WTC11 (cell line): ENCODE results near the gene FERMT3. TPM values are rescaled to one million over a fixed set of nuclear protein-coding genes. Genes with fewer than 3 reads are reported as not detected.

ENCODE experiments used
- ATAC-seq: fragments of 200-7000 bp; cut with Tn5 transposase; 2 replicates; pipeline ENCODE4 v1.10.0; 2021; ENCODE audit warnings: mild to moderate bottlenecking, moderate library complexity
- CTCF ChIA-PET: fragments of 300-600 bp; sonication (Branson Sonifier 250); formaldehyde crosslinking; loops from one replicate; lab custom pipeline; 2021; ENCODE audit warnings: antibody characterized with exemption; lab: Charles Lee
- POLR2A ChIA-PET: fragments of 350-600 bp; sonication (Branson Sonifier 250); formaldehyde crosslinking; loops from one replicate; lab custom pipeline; 2021; ENCODE audit warnings: antibody characterized with exemption; lab: Charles Lee
- DNase-seq: peaks from one replicate; pipeline ENCODE4 v3.0.0; 2021; ENCODE audit warnings: low spot score
- H3K27ac Mint-ChIP-seq: 2 replicates; pipeline ENCODE4 v1.8.0; 2021; ENCODE audit warnings: mixed read lengths
- H3K27me3 Mint-ChIP-seq: 2 replicates; pipeline ENCODE4 v1.8.0; 2021; ENCODE audit warnings: low read depth, mild to moderate bottlenecking, moderate library complexity, mixed read lengths
- H3K36me3 Mint-ChIP-seq: 2 replicates; pipeline ENCODE4 v1.8.0; 2021; ENCODE audit warnings: mixed read lengths
- H3K4me1 Mint-ChIP-seq: 2 replicates; pipeline ENCODE4 v1.8.0; 2022; ENCODE audit warnings: mixed read lengths
- H3K4me3 Mint-ChIP-seq: 2 replicates; pipeline ENCODE4 v1.8.0; 2021; ENCODE audit warnings: mild to moderate bottlenecking, moderate library complexity, mixed read lengths
- H3K9me3 Mint-ChIP-seq: 2 replicates; pipeline ENCODE4 v1.8.0; 2021; ENCODE audit warnings: mixed read lengths
- ELF4 ChIP-seq: sonication (generic); formaldehyde crosslinking; IDR thresholded peaks from 2 replicates; pipeline ENCODE4 v1.8.1; 2022; ENCODE audit warnings: low read depth, mild to moderate bottlenecking, moderate library complexity, missing genetic modification reagents
- EMX1 ChIP-seq: fragments of 250-450 bp; sonication (Bioruptor Pico); IDR thresholded peaks from 2 replicates; pipeline ENCODE4 v1.8.0; 2021; ENCODE audit warnings: mild to moderate bottlenecking
- HMGA2 ChIP-seq: fragments of 250-450 bp; sonication (Bioruptor Pico); IDR thresholded peaks from 2 replicates; pipeline ENCODE4 v1.4.0; 2021; ENCODE audit warnings: mild to moderate bottlenecking, moderate library complexity
- IRF2 ChIP-seq: sonication (generic); formaldehyde crosslinking; IDR thresholded peaks from 2 replicates; pipeline ENCODE4 v1.8.0; 2022; ENCODE audit warnings: low read depth, missing genetic modification reagents, borderline replicate concordance
- JAZF1 ChIP-seq: fragments of 250-450 bp; sonication (Bioruptor Pico); IDR thresholded peaks from 2 replicates; pipeline ENCODE4 v1.9.0; 2021; ENCODE audit warnings: moderate library complexity, mild to moderate bottlenecking, inconsistent platforms
- MXD4 ChIP-seq: fragments of 250-450 bp; sonication (Bioruptor Pico); IDR thresholded peaks from 2 replicates; pipeline ENCODE4 v1.8.0; 2021; ENCODE audit warnings: mild to moderate bottlenecking, moderate library complexity, borderline replicate concordance
- NFYB ChIP-seq: sonication (generic); formaldehyde crosslinking; conservative IDR thresholded peaks from 2 replicates; pipeline ENCODE4 v1.8.0; 2022; ENCODE audit warnings: low read depth, missing genetic modification reagents
- NR1H2 ChIP-seq: sonication (generic); formaldehyde crosslinking; IDR thresholded peaks from 2 replicates; pipeline ENCODE4 v1.9.0; 2021; ENCODE audit warnings: mild to moderate bottlenecking, moderate library complexity, missing genetic modification reagents
- ZNF232 ChIP-seq: sonication (generic); formaldehyde crosslinking; IDR thresholded peaks from 2 replicates; pipeline ENCODE4 v1.8.0; 2022; ENCODE audit warnings: mild to moderate bottlenecking, missing genetic modification reagents
- ZNF263 ChIP-seq: sonication (generic); formaldehyde crosslinking; IDR thresholded peaks from 2 replicates; pipeline ENCODE4 v1.8.1; 2022; ENCODE audit warnings: low read depth, mild to moderate bottlenecking, moderate library complexity, missing genetic modification reagents
- total RNA-seq: library from RNA; stranded (reverse); gene quantifications from 3 replicates; pipeline ENCODE4 v1.2.3, GENCODE V29; 2021
- TF ChIP-seq, protein P1 (sequence below): fragments of 250-450 bp; sonication (Bioruptor Pico); conservative IDR thresholded peaks from 2 replicates; pipeline ENCODE4 v1.9.0; 2021; ENCODE audit warnings: mild to moderate bottlenecking
- TF ChIP-seq, protein P2 (sequence below): sonication (generic); formaldehyde crosslinking; IDR thresholded peaks from 2 replicates; pipeline ENCODE4 v1.8.1; 2022; ENCODE audit warnings: mild to moderate bottlenecking, missing genetic modification reagents, moderate library complexity, borderline replicate concordance
- TF ChIP-seq, protein P3 (sequence below): sonication (generic); formaldehyde crosslinking; IDR thresholded peaks from 2 replicates; pipeline ENCODE4 v1.8.0; 2023; ENCODE audit warnings: missing genetic modification reagents, mild to moderate bottlenecking, borderline replicate concordance

FERMT3 gene
- total RNA-seq, 1 experiment from 2014 or later, result 3.8 TPM

DNA sequence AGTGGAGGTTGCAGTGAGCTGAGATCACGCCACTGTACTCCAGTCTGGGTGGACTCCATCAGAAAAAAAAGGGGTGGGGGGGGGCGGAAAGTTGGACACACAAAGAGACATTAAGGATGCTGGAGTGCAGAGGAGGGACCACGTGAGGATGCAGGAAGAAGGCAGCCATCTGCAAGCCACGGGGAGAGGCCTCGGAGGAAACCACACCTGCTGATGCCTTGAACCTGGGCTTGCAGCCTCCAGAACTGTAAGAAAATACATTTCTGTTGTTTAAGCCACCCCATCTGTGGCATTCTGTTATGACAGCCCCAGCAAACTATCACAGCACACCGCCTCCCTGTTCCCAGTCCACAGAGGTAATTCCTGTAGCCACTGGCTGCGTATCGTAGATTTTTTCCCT is 29.8 kb upstream of the FERMT3 start:
- H3K9me3 Mint-ChIP-seq, result peaks cover 10% of the 10 kb centered on the region
- no peak for ATAC-seq
- no peak overlapping the region for H3K27ac Mint-ChIP-seq
- POLR2A ChIA-PET, result interaction anchor here (0.6 kb wide), 2 partner anchors 99 to 266 kb away, joined by 3 to 10 read pairs; no protein-coding TSS in a partner anchor
- H3K36me3 Mint-ChIP-seq, result peaks cover 32% of the 10 kb centered on the region
- peaks cover 9% of the 10 kb centered on the region for H3K27me3 Mint-ChIP-seq
- CTCF ChIA-PET, result interaction anchor here (0.6 kb wide), 1 partner anchor 1198 kb away, joined by 3 read pairs; no protein-coding TSS in a partner anchor
- TF ChIP-seq EMX1 (CRISPR knock-in tag), result no peak
- TF ChIP-seq, protein P1, sequence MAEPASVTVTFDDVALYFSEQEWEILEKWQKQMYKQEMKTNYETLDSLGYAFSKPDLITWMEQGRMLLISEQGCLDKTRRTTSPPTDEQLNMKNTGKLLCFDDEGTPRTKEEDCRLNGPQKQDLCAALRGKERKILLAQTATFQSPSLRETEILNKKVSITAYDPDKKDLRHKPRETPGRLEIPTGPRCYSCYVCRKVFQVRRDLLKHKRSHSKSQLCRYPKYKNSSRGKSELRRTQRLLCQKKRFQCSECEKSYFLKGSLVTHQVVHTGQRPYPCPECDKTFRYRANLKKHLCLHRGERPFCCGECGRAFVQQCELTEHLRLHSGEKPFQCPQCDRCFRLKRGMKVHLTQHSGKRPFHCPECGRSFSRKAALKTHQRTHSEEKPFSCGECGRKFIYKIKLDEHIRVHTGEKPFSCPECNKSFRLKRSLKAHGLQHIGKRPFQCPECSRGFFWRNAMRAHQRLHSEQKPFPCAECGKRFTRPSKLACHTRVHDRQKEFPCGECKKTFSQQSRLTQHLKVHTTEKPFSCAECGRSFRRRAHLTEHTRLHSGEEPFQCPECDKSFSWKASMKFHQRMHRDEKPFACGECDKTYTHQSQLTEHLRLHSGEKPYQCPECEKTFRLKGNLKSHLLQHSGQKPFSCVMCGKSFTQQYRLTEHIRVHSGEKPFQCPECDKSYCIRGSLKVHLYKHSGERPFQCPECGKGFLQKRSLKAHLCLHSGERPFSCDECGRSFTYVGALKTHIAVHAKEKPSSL (CRISPR knock-in tag), result no peak
- no peak for TF ChIP-seq MXD4
- TF ChIP-seq NFYB (CRISPR knock-in tag), result no peak
- TF ChIP-seq IRF2 (CRISPR knock-in tag), result no peak
- TF ChIP-seq ELF4, result no peak
- TF ChIP-seq, all 79 proteins: peak for 0
- Mint-ChIP-seq H3K4me1 (peaks cover 11% of the 10 kb centered on the region), H3K4me3 (no peak overlapping the region)
- no peak for DNase-seq

DNA sequence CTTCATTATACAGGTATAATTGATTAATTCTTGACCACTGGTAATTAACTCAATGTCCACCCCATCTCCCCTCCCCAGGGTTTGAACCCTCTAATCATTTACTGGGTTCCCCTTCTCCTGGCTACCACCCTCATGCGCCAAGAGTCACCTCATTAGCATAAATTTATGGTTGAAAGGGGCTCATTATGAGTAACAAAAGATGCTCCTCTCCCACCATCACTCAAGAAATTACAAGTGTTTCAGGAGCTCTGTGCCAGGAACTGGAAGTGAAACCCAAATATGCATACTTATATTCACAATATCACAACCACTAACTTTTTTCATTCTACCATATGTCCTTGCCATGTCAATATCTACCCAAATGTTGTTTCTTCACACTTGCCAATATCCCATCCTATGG is 28.3 kb upstream of the FERMT3 start:
- CTCF ChIA-PET, result no interaction called here
- Mint-ChIP-seq H3K36me3 (peaks cover 32% of the 10 kb centered on the region), H3K27ac (no peak overlapping the region), H3K27me3 (peaks cover 9% of the 10 kb centered on the region), H3K9me3 (peaks cover 10% of the 10 kb centered on the region), H3K4me1 (peaks cover 22% of the 10 kb centered on the region), H3K4me3 (no peak overlapping the region)
- DNase-seq (no peak), ATAC-seq (no peak)
- POLR2A ChIA-PET, result no interaction called here
- no peak for TF ChIP-seq ZNF263 (CRISPR knock-in tag)
- TF ChIP-seq, protein P2, sequence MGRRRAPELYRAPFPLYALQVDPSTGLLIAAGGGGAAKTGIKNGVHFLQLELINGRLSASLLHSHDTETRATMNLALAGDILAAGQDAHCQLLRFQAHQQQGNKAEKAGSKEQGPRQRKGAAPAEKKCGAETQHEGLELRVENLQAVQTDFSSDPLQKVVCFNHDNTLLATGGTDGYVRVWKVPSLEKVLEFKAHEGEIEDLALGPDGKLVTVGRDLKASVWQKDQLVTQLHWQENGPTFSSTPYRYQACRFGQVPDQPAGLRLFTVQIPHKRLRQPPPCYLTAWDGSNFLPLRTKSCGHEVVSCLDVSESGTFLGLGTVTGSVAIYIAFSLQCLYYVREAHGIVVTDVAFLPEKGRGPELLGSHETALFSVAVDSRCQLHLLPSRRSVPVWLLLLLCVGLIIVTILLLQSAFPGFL (CRISPR knock-in tag), result no peak
- TF ChIP-seq, protein P3, sequence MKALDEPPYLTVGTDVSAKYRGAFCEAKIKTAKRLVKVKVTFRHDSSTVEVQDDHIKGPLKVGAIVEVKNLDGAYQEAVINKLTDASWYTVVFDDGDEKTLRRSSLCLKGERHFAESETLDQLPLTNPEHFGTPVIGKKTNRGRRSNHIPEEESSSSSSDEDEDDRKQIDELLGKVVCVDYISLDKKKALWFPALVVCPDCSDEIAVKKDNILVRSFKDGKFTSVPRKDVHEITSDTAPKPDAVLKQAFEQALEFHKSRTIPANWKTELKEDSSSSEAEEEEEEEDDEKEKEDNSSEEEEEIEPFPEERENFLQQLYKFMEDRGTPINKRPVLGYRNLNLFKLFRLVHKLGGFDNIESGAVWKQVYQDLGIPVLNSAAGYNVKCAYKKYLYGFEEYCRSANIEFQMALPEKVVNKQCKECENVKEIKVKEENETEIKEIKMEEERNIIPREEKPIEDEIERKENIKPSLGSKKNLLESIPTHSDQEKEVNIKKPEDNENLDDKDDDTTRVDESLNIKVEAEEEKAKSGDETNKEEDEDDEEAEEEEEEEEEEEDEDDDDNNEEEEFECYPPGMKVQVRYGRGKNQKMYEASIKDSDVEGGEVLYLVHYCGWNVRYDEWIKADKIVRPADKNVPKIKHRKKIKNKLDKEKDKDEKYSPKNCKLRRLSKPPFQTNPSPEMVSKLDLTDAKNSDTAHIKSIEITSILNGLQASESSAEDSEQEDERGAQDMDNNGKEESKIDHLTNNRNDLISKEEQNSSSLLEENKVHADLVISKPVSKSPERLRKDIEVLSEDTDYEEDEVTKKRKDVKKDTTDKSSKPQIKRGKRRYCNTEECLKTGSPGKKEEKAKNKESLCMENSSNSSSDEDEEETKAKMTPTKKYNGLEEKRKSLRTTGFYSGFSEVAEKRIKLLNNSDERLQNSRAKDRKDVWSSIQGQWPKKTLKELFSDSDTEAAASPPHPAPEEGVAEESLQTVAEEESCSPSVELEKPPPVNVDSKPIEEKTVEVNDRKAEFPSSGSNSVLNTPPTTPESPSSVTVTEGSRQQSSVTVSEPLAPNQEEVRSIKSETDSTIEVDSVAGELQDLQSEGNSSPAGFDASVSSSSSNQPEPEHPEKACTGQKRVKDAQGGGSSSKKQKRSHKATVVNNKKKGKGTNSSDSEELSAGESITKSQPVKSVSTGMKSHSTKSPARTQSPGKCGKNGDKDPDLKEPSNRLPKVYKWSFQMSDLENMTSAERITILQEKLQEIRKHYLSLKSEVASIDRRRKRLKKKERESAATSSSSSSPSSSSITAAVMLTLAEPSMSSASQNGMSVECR (CRISPR knock-in tag), result no peak

DNA sequence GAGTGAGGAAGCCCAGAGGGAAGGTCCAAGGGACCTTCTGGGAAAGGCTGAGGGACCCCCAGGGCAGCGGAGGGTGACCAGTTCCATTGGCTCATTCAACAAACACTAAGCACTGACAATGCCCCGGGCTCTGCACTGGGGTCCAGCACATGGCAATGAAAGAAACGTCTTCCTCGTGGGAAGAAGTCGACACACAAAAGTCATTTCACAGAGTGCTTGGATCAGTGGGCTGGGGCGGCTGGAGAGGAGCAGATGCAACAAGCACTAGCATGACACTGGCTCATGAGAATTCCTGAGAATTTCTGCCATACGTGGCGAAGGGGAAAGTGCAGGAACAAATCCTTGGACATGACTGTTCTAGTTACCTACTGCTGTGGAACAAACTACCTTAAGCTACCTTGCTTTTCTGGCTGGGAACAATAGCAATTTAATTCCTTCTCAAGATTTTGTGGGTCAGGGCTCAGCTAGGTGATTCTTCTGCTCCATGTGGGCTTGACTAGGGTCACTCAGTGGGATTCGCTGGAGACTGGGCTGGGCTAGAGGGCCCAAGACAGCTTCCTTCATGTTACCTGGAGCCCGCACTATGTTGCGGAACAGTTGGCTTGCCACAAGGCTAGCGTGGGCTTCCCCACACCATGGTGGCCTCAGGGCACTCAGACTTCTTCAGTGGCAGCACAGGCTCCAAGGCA is 27.4 kb upstream of the FERMT3 start:
- CTCF ChIA-PET, result interaction anchor here (1.0 kb wide), 1 partner anchor 30 kb away, joined by 3 read pairs; no protein-coding TSS in a partner anchor

More for the DNA sequence above, 27.4 kb upstream of the FERMT3 start:
- peaks cover 3% of the 10 kb centered on the region for H3K27me3 Mint-ChIP-seq
- TF ChIP-seq NR1H2 (no peak), JAZF1 (CRISPR knock-in tag) (no peak), ZNF232 (CRISPR knock-in tag) (no peak), EMX1 (CRISPR knock-in tag) (no peak), HMGA2 (CRISPR knock-in tag) (no peak)
- TF ChIP-seq, protein P1 (CRISPR knock-in tag), result no peak
- peaks cover 24% of the 10 kb centered on the region for H3K36me3 Mint-ChIP-seq
- POLR2A ChIA-PET, result no interaction called here
- no peak overlapping the region for H3K27ac Mint-ChIP-seq
- no peak for ATAC-seq
- H3K4me3 Mint-ChIP-seq, result no peak overlapping the region
- peaks cover 3% of the 10 kb centered on the region for H3K9me3 Mint-ChIP-seq
- no peak for DNase-seq
- peaks cover 31% of the 10 kb centered on the region for H3K4me1 Mint-ChIP-seq
